ENCODE measurements around the gene HNF1B. TPM values are rescaled to one million over a fixed set of nuclear protein-coding genes. Genes with fewer than 3 reads are reported as not detected.

The HNF1B gene
- total RNA-seq, 1 donor from 2014 or later: 40.0 TPM

DNA sequence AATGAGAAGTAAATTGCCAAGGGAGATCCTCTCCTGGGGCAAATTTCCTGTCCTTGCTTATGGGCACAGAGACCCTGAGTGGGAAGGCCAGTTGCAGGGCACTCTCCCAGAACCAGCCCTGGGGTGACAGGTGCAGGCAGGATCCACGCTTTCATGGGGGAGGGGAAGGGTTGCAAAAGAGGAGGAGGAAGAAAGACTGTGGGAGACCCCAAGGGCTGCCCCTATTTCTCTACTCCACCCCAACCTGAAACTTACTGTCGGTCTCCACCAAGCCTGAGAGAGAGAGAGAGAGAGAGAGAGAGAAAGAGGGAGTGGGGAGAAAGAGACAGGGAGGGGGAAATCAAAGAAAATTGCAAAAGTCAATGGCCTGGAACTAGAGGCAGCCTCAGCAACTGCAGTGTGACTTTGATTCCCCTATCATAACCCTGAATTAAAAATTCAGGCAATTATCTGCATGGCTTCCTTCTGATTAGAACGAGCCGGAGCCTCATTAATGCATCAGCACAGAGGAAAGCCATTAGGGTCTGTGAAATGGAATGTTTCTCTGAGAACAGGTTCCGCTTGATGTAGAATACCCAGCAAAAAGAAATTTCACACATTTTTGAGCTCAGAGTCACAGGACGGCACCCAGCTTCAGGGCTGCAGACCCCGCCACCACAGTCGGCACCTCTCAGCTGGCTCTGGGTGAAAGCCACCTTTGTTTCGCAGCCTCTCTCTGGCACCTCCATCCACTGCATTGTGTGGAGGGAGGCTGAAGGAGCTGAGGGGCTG is 45.1 kb upstream of the HNF1B start:
- H3K4me3 Mint-ChIP-seq: no peak overlapping the region
- POLR2A ChIA-PET: interaction anchor here (0.6 to 4.5 kb wide), 6 partner anchors 10 to 1344 kb away, joined by 3 to 40 read pairs (median 7); partner anchors contain the start of genes HNF1B and SYNRG
- no peak for DNase-seq
- H3K36me3 Mint-ChIP-seq (ENCODE audit: low read depth): no peaks in the 10 kb centered on the region
- ATAC-seq (ENCODE audit: low read depth): no peak
- CTCF ChIA-PET: interaction anchor here (2.1 to 5.6 kb wide), 7 partner anchors 15 to 92 kb away, joined by 9 to 84 read pairs (median 11); partner anchors contain the start of gene HNF1B
- H3K9me3 Mint-ChIP-seq: no peaks in the 10 kb centered on the region
- TF ChIP-seq, protein P1, sequence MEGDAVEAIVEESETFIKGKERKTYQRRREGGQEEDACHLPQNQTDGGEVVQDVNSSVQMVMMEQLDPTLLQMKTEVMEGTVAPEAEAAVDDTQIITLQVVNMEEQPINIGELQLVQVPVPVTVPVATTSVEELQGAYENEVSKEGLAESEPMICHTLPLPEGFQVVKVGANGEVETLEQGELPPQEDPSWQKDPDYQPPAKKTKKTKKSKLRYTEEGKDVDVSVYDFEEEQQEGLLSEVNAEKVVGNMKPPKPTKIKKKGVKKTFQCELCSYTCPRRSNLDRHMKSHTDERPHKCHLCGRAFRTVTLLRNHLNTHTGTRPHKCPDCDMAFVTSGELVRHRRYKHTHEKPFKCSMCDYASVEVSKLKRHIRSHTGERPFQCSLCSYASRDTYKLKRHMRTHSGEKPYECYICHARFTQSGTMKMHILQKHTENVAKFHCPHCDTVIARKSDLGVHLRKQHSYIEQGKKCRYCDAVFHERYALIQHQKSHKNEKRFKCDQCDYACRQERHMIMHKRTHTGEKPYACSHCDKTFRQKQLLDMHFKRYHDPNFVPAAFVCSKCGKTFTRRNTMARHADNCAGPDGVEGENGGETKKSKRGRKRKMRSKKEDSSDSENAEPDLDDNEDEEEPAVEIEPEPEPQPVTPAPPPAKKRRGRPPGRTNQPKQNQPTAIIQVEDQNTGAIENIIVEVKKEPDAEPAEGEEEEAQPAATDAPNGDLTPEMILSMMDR (IDR thresholded peaks at IDR 0.05): no peak
- peaks cover 19% of the 10 kb centered on the region for H3K4me1 Mint-ChIP-seq
- peaks cover 11% of the 10 kb centered on the region for H3K27me3 Mint-ChIP-seq
- intact Hi-C loops (cut with micrococcal nuclease): loop anchor here (2.0 to 5.0 kb wide), 4 partner anchors 27 to 147 kb away; partner anchors contain the start of gene DDX52
- no peak overlapping the region for H3K27ac Mint-ChIP-seq

DNA sequence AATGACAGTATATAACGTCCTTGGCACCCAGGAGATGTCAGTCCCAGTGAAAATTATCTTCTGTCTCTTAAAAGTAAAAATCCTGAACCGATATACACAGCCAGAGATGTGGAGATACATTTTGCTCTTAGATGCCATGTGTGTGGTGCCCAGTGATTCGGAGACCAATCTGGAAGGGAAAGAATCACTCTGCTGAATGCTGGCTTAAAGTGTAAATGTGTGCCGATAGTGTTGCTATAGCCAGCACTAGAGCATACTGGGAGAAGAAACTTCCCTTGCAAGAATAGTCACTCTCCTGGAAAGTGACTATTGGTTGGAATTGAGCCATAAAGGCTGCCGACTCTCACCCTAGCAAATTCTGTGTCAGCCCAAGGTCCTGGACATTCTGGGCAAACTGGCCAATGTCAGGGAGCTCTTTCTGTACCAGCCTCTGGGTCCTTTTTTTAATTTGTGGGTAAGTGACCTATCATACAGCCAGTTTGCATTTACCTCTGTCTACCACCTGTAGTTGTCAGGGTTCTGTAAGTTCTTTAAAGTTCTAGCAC is 44.2 kb upstream of the HNF1B start:
- no peaks in the 10 kb centered on the region for H3K9me3 Mint-ChIP-seq
- DNase-seq (no peak), ATAC-seq (ENCODE audit: low read depth) (no peak)
- peaks cover 19% of the 10 kb centered on the region for H3K4me1 Mint-ChIP-seq
- H3K36me3 Mint-ChIP-seq (ENCODE audit: low read depth): no peaks in the 10 kb centered on the region
- no peak overlapping the region for H3K4me3 Mint-ChIP-seq
- TF ChIP-seq, protein P1 (IDR thresholded peaks at IDR 0.05): no peak
- POLR2A ChIA-PET: interaction anchor here (4.5 kb wide), 1 partner anchor 15 kb away, joined by 39 read pairs; no protein-coding TSS in a partner anchor
- intact Hi-C loops (cut with micrococcal nuclease): no loop called here
- CTCF ChIA-PET: interaction anchor here (3.5 to 5.6 kb wide), 3 partner anchors 19 to 86 kb away, joined by 11 to 84 read pairs (median 32); partner anchors contain the start of gene HNF1B
- H3K27me3 Mint-ChIP-seq: peaks cover 11% of the 10 kb centered on the region
- no peak overlapping the region for H3K27ac Mint-ChIP-seq

DNA sequence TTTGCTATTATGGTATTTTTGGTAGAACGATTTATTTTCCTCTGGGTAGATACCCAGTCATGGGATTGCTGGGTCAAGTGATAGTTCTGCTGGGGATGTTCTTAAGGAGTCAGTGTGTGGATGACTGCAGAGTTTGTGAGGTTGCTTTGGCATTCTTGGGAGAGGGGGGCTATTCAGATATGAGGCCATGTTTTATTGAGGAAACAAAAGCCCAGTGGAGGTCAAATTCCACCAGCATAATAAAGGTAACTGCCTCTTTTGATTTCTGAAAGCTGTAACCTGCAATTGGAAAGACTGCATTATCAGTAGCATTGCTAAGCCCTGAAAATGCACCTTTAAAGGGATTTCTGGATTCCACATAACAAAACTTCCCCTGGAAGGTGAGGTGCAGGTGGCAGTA is 43.7 kb upstream of the HNF1B start:
- intact Hi-C loops (cut with micrococcal nuclease): no loop called here
- no peak overlapping the region for H3K27ac Mint-ChIP-seq

DNA sequence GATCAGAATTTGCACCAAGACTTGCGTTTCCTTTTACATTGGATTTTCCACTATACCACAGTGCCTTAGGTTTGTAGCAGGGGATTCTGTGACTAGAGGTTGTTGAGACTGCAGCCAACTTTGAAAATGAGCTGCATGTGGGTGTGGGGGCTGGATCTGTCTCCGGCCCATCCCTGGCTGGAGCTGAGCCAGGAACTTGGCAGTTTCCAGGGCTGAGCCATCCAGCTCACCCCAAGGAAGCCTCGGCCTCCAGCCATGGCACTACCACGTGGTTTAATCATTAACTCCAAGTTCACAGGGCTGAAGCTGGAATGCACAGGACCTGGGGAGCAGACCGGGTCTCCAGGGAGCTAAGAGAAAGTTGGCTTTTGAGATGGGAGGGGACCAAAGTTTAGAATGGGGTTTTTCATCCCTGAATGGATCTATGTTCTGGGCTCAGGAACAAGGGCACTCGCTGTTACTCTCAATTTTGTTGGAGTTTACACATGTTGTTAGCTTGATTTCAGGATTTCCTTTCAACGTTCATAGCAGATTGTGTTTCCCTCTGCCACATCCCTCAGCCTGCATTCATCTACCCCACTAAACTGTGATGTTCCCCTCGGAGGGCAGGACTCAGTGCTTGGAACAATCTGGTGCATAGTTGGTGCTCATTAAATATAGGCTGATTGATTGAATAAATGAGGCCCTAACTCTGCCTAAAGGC is 42.3 kb upstream of the HNF1B start:
- H3K4me1 Mint-ChIP-seq: peaks cover 36% of the 10 kb centered on the region
- H3K9me3 Mint-ChIP-seq: no peaks in the 10 kb centered on the region
- intact Hi-C loops (cut with micrococcal nuclease): no loop called here
- peaks cover 11% of the 10 kb centered on the region for H3K27me3 Mint-ChIP-seq
- TF ChIP-seq, protein P1 (IDR thresholded peaks at IDR 0.05): no peak
- no peak for ATAC-seq (ENCODE audit: low read depth)
- ChIA-PET POLR2A (interaction anchor here (1.0 to 2.2 kb wide), 2 partner anchors 12 to 42 kb away, joined by 6 to 8 read pairs; partner anchors contain the start of gene HNF1B), CTCF (no interaction called here)
- H3K4me3 Mint-ChIP-seq: no peak overlapping the region
- no peaks in the 10 kb centered on the region for H3K36me3 Mint-ChIP-seq (ENCODE audit: low read depth)
- no peak overlapping the region for H3K27ac Mint-ChIP-seq
- no peak for DNase-seq

More for the DNA sequence above, 43.7 kb upstream of the HNF1B start:
- Mint-ChIP-seq H3K27me3 (peaks cover 11% of the 10 kb centered on the region), H3K4me1 (peaks cover 22% of the 10 kb centered on the region), H3K4me3 (no peak overlapping the region), H3K36me3 (ENCODE audit: low read depth) (no peaks in the 10 kb centered on the region), H3K9me3 (no peaks in the 10 kb centered on the region)
- ATAC-seq (ENCODE audit: low read depth) (no peak), DNase-seq (no peak)
- CTCF ChIA-PET: no interaction called here
- POLR2A ChIA-PET: interaction anchor here (2.2 to 4.5 kb wide), 2 partner anchors 14 to 43 kb away, joined by 8 to 39 read pairs; partner anchors contain the start of gene HNF1B
- TF ChIP-seq, protein P1 (IDR thresholded peaks at IDR 0.05): no peak

Measured in activated B cell treated with CpG ODN at 0.5 μM for 24 hours (primary cell).